ENCODE results near the gene KREMEN2.

Gene KREMEN2

GRCh38 chr16:3012828-3013420 is 48.8 kb downstream of the KREMEN2 start, which contains the start of gene CLDN9:
TSS of gene CLDN9 (plus strand) at chr16:3012923. CDS start at chr16:3013363, 440 bp downstream.
- DNase-seq (ENCODE audit: low read depth), result no peak
- TF ChIP-seq CTCF (IDR thresholded peaks at IDR 0.05; ENCODE audit: low read depth, low read length, missing control alignments), result no peak
- no peak within 1 kb of the TSS for H3K4me3 ChIP-seq (ENCODE audit: low read depth, low read length)

DNA sequence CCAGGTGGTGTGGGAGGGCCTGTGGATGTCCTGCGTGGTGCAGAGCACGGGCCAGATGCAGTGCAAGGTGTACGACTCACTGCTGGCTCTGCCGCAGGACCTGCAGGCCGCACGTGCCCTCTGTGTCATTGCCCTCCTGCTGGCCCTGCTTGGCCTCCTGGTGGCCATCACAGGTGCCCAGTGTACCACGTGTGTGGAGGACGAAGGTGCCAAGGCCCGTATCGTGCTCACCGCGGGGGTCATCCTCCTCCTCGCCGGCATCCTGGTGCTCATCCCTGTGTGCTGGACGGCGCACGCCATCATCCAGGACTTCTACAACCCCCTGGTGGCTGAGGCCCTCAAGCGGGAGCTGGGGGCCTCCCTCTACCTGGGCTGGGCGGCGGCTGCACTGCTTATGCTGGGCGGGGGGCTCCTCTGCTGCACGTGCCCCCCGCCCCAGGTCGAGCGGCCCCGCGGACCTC is 49.4 kb downstream of the KREMEN2 start:
- DNase-seq (ENCODE audit: low read depth), result no peak
- no peak for TF ChIP-seq CTCF (IDR thresholded peaks at IDR 0.05; ENCODE audit: low read depth, low read length, missing control alignments)
- no peak overlapping the region for H3K4me3 ChIP-seq (ENCODE audit: low read depth, low read length)

DNA sequence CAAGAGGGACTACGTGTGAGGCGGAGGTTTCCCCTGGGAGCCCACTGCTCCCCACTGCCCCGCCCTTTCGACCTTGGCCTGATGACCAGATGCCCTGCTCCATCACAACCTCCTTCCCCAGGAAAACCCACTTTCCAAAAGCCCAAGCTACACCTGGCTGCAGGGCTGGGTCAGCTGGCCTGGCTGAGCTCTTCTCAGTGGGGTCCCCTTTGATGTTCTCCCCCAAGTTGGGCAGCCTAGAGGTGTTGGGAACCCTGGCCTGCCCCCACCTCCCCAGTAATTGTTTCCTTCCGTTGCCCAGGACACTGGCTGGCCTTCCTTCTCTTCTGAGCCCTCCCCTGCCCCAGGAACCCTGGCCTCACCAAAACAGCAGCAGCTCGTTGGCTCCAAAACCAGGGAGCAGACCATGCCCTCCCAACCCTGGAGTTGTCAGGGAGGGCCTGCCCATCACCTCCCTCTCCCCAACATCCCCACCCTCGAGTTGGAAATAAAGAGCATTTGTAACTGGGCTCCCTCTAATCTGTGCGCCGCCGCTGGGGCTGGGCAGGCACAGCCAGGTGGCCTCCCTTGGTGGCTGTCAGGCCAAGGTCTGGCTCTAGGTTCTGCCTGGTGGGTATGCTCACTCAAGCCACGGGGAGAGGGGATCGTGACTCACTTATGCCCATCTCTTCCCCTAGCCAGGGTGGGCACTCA is 50.1 kb downstream of the KREMEN2 start:
- no peak for TF ChIP-seq CTCF (IDR thresholded peaks at IDR 0.05; ENCODE audit: low read depth, low read length, missing control alignments)
- no peak overlapping the region for H3K4me3 ChIP-seq (ENCODE audit: low read depth, low read length)
- no peak for DNase-seq (ENCODE audit: low read depth)

- DNase-seq (ENCODE audit: low read depth), result no peak
- TF ChIP-seq CTCF (IDR thresholded peaks at IDR 0.05; ENCODE audit: low read depth, low read length, missing control alignments), result no peak
- no peak overlapping the region for H3K4me3 ChIP-seq (ENCODE audit: low read depth, low read length)
Observed at GRCh38 chr16:3014971-3015370, 50.9 kb downstream of the KREMEN2 start.

DNA sequence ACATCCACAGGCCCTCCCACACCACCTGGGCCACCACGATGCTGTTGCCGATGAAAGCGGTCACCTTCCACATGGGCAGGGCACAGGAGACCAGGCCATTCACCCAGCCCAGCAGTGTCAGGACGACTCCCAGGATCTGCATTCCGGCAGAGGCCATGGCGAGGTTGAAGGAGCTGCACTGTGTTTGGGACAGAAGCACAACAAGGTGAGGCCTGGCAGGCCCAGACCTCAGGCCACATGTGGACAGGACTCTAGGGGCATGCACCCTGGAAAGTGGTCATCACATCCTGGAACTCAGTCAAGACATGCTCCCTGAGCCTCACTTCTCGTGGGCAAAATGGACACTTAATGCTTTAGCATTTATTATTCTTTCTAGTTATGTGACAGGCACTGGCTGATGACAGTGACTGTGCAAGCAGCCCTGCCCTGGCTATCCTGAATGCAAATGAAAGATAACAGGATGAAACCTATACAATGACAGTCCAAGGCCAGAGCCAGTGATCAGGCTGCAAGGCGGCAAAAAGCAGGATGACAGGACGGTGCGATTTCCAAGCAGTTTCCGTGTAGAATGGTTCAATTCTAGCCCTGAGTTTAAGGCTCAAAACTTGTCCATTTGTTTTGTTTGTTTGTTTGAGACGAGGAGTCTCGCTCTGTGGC is 51.9 kb downstream of the KREMEN2 start:
- no peak for TF ChIP-seq CTCF (IDR thresholded peaks at IDR 0.05; ENCODE audit: low read depth, low read length, missing control alignments)
- no peak overlapping the region for H3K4me3 ChIP-seq (ENCODE audit: low read depth, low read length)
- no peak for DNase-seq (ENCODE audit: low read depth)

DNA sequence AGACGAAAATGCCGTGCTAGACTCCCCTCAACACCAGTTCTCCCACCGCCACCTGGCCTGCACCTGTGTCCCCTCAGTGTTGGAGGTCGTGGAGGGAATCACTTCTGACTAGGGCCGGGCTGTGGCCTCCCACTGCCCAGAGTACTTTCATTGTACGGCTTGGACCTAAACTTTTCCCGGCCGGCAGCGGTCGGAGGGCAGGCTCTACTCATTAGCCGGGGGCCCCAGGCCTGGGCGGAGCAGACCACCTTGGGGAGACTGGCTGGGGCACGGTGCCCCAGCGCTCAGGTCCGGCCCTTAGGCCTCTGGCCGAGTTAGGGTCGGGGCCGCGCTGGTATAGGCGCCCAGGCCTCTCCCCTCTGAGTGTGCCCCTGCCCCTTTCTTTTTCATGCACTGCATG is 53.3 kb downstream of the KREMEN2 start:
- no peak for DNase-seq (ENCODE audit: low read depth)
- no peak for TF ChIP-seq CTCF (IDR thresholded peaks at IDR 0.05; ENCODE audit: low read depth, low read length, missing control alignments)
- H3K4me3 ChIP-seq (ENCODE audit: low read depth, low read length), result no peak overlapping the region

Measured in GM12864 (cell line).